ENCODE results near the gene ERBB4. TPM values are rescaled to one million over a fixed set of nuclear protein-coding genes. Genes with fewer than 3 reads are reported as not detected.

ERBB4 gene
- total RNA-seq, 1 donor from 2014 or later: 9.9 TPM

DNA sequence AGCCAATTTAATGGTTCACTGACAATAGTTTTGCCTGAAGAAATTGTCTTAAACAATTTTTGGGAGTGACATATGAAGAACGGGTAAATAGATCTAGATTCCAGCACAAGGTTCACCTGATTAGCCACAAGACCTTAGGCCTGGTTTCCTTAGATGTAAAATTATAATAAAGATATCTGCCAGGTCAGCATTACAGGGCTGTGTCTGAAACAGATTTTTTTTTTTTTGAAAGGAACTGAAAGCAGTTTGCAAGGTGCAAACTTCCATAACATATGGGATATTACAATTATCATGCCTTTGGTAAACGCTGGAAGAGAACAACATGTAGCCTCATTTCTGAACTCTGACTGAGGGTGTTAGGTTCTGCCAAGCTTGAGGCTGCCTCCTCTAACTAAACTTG is 599.4 kb downstream of the ERBB4 start:
- TF ChIP-seq CTCF (conservative IDR thresholded peaks at IDR 0.05): no peak

DNA sequence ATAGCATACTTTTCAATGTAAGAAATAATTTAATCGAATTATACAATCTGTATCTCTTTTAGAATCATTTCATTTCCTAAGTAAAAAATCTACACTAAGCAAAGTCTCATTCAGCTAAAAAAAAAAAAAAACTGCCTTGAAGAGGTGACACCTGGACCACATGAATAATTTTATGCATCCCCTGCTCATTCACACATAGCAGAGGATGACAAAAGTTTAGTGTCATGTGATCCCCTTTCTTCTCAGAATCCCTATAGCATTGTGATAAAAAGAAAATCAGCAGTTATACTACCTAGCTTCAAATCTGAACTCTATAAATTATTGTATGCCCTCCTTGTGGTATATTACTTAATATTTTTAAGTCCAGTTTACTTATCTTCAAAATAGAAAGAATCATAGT is 603.8 kb downstream of the ERBB4 start:
- no peak for TF ChIP-seq CTCF (conservative IDR thresholded peaks at IDR 0.05)
- no peaks in the 10 kb centered on the region for H3K9me3 Mint-ChIP-seq
- H3K36me3 Mint-ChIP-seq: no peaks in the 10 kb centered on the region
- DNase-seq (ENCODE audit: extremely low spot score, unreplicated experiment): no peak
- no peak overlapping the region for H3K4me3 Mint-ChIP-seq
- H3K27me3 Mint-ChIP-seq: no peaks in the 10 kb centered on the region
- H3K4me1 Mint-ChIP-seq (ENCODE audit: unreplicated experiment): no peaks in the 10 kb centered on the region
- no peak overlapping the region for H3K27ac Mint-ChIP-seq

More for the DNA sequence above, 599.4 kb downstream of the ERBB4 start:
- no peaks in the 10 kb centered on the region for H3K4me1 Mint-ChIP-seq (ENCODE audit: unreplicated experiment)
- H3K4me3 Mint-ChIP-seq: no peak overlapping the region
- no peaks in the 10 kb centered on the region for H3K36me3 Mint-ChIP-seq
- DNase-seq (ENCODE audit: extremely low spot score, unreplicated experiment): no peak
- H3K27me3 Mint-ChIP-seq: no peaks in the 10 kb centered on the region
- H3K9me3 Mint-ChIP-seq: no peaks in the 10 kb centered on the region
- H3K27ac Mint-ChIP-seq: no peak overlapping the region

GRCh38 chr2:211931314-211931713 is 607.3 kb downstream of the ERBB4 start:
- Mint-ChIP-seq H3K4me1 (ENCODE audit: unreplicated experiment) (no peaks in the 10 kb centered on the region), H3K4me3 (no peak overlapping the region), H3K27ac (no peak overlapping the region), H3K9me3 (no peaks in the 10 kb centered on the region), H3K36me3 (no peaks in the 10 kb centered on the region), H3K27me3 (no peaks in the 10 kb centered on the region)
- no peak for TF ChIP-seq CTCF (conservative IDR thresholded peaks at IDR 0.05)
- DNase-seq (ENCODE audit: extremely low spot score, unreplicated experiment): no peak

DNA sequence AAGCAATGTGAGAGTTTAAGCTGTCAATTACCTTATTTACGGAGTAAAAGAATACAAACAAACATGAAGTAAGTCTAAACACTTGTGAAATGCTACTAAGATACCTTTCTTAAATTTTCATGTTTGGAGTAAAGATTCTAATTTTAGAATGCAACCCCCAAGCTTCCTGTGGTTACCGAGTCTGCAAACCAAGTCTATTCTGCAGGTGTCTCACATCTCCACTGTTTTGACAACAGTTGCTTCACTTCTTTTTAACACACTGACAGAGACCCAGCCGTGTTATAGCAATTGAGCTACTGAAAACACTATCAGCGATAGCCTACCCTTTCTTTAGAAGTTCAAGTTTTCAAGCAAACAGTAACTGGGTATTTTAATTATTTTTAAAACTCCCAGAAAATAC is 608.3 kb downstream of the ERBB4 start:
- no peak overlapping the region for H3K27ac Mint-ChIP-seq
- H3K9me3 Mint-ChIP-seq: no peaks in the 10 kb centered on the region
- no peaks in the 10 kb centered on the region for H3K36me3 Mint-ChIP-seq
- no peak for TF ChIP-seq CTCF (conservative IDR thresholded peaks at IDR 0.05)
- H3K4me1 Mint-ChIP-seq (ENCODE audit: unreplicated experiment): no peaks in the 10 kb centered on the region
- no peaks in the 10 kb centered on the region for H3K27me3 Mint-ChIP-seq
- no peak overlapping the region for H3K4me3 Mint-ChIP-seq
- DNase-seq (ENCODE audit: extremely low spot score, unreplicated experiment): no peak

- Mint-ChIP-seq H3K4me3 (peak overlapping the region; percentile 8), H3K9me3 (peaks cover 4% of the 10 kb centered on the region), H3K27me3 (no peaks in the 10 kb centered on the region), H3K4me1 (ENCODE audit: unreplicated experiment) (peaks cover 3% of the 10 kb centered on the region), H3K36me3 (no peaks in the 10 kb centered on the region), H3K27ac (no peak overlapping the region)
- no peak for DNase-seq (ENCODE audit: extremely low spot score, unreplicated experiment)
- no peak for TF ChIP-seq CTCF (conservative IDR thresholded peaks at IDR 0.05)
Observed at GRCh38 chr2:211928201-211928600, 610.4 kb downstream of the ERBB4 start.

DNA sequence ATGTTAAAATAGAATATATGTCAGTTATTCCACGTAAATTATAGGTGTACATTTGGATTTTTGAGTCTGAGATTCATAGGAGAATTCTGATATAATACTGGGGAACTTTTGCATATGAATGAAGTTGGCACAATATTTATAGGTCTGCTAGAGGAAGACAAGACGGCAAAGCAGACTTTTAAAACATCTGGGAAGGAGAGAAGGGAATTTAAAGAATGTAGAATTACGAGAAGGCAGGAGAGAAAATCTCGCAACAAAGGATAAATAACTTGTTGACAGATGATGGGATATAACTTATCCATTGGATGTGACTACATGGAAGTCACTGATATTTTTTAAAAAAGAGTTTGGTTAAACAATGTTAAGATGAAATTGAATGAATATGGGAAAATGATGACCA is 615.6 kb downstream of the ERBB4 start:
- Mint-ChIP-seq H3K27me3 (no peaks in the 10 kb centered on the region), H3K36me3 (no peaks in the 10 kb centered on the region), H3K9me3 (peaks cover 7% of the 10 kb centered on the region), H3K4me3 (no peak overlapping the region), H3K4me1 (ENCODE audit: unreplicated experiment) (peaks cover 7% of the 10 kb centered on the region), H3K27ac (no peak overlapping the region)
- no peak for TF ChIP-seq CTCF (conservative IDR thresholded peaks at IDR 0.05)
- no peak for DNase-seq (ENCODE audit: extremely low spot score, unreplicated experiment)

Measured in type B pancreatic cell (in vitro differentiated cells).